ENCODE measurements around the gene SLC12A8.

SLC12A8 gene

DNA sequence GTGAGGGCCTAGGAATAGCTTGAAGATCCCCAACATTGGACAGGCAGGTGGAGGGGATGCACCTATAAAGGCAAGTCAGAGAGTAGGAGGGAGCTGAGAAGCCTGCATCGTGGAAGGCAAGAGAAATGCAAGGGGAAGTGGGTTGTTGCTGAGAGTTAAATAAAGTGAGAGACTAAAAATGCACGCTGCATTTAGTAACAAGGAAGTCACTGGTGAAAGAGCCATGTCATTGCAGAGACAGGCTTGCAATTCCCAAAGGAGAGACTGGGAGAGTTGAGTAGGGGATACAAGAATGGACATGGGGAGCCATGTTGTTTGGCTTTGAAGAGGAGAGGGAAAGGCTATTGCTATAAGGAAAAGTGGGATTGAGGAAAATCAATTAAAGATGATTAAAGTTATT is 79.7 kb downstream of the SLC12A8 start:
- no peak for DNase-seq (ENCODE audit: low spot score)
- in situ Hi-C loops (cut with MboI; ENCODE audit: low sequenced_read_pairs, unreplicated experiment), result no loop called here
- TF ChIP-seq, protein P1, sequence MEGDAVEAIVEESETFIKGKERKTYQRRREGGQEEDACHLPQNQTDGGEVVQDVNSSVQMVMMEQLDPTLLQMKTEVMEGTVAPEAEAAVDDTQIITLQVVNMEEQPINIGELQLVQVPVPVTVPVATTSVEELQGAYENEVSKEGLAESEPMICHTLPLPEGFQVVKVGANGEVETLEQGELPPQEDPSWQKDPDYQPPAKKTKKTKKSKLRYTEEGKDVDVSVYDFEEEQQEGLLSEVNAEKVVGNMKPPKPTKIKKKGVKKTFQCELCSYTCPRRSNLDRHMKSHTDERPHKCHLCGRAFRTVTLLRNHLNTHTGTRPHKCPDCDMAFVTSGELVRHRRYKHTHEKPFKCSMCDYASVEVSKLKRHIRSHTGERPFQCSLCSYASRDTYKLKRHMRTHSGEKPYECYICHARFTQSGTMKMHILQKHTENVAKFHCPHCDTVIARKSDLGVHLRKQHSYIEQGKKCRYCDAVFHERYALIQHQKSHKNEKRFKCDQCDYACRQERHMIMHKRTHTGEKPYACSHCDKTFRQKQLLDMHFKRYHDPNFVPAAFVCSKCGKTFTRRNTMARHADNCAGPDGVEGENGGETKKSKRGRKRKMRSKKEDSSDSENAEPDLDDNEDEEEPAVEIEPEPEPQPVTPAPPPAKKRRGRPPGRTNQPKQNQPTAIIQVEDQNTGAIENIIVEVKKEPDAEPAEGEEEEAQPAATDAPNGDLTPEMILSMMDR (IDR thresholded peaks at IDR 0.05; ENCODE audit: borderline replicate concordance, control extremely low read depth, extremely low read depth, insufficient read depth, missing control alignments), result no peak

DNA sequence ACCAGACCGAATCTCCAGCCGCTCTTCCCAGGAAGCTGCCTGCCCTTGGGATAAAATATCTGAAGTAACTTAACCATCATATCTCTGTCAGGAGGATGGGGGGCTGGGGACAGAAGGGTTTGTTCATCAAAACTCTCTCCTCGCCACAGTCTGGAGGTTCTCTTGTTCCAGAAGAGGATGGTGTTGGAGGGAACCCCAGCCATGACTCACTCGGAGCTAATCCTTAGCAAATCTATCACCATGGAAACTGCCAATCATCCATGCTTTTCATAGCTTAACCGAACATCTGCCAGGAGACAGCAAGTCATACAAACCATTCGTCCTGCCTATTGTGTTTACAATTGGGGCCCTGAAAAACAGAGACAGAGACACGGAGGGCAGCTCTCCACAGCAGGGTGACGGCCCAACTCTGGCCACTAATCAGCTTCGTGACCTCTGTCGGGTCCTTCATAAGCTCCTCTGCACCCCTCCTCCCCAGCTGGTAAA is 83.0 kb downstream of the SLC12A8 start:
- DNase-seq (ENCODE audit: low spot score), result no peak

DNA sequence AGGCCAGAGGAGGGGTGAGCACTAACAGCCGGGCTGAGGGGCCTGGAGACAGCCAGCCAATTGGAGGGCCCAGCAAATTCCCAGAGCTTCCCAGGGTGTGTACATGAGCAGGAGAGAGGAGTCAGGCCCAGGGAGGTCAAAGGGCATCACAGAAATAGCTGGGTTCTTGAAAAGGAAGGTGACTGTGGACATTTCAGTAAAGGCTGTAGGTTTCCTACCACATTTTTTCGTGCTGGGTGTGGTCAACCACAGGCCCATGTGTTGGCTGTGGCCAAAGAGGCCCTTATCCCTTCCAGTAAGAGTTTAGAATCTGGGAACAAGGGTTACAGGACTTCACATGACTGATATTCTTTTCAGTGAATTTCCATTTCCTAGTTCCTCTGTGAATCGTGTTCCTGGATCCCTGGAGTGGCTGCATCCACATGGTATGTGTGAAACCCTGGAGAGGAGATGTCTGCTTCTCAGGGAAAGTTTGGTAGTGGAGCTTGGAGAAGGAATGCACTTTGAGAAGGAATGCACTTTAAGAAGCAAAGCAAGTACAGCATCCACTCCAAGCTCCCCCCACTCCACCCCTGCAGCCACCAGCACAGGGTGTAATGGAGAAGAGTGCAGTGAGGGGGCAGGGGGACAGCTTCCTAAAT is 83.6 kb downstream of the SLC12A8 start:
- in situ Hi-C loops (cut with MboI; ENCODE audit: low sequenced_read_pairs, unreplicated experiment), result no loop called here
- TF ChIP-seq, protein P1 (IDR thresholded peaks at IDR 0.05; ENCODE audit: borderline replicate concordance, control extremely low read depth, extremely low read depth, insufficient read depth, missing control alignments), result no peak
- no peak for DNase-seq (ENCODE audit: low spot score)

More for the DNA sequence above, 83.0 kb downstream of the SLC12A8 start:
- TF ChIP-seq, protein P1 (IDR thresholded peaks at IDR 0.05; ENCODE audit: borderline replicate concordance, control extremely low read depth, extremely low read depth, insufficient read depth, missing control alignments), result no peak
- in situ Hi-C loops (cut with MboI; ENCODE audit: low sequenced_read_pairs, unreplicated experiment), result no loop called here

DNA sequence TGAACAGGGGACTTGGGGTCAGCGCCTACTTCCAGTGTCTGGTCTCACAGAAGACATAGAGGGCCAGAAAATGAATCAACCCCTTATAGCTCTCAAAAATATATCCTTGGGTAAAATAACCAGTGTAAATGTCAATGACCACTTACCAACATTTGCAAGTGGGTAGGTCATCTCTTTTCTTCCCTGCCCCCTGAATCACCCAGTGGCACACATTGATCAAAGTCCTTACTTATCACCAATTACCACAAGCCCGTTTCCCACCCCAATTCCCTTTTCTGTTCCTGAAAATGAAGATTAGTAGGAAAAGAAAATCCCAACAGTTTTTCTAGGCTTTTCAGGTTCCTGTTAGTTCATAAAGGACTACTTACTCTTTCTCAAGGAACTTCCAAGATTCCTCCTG is 86.2 kb downstream of the SLC12A8 start:
- TF ChIP-seq, protein P1 (IDR thresholded peaks at IDR 0.05; ENCODE audit: borderline replicate concordance, control extremely low read depth, extremely low read depth, insufficient read depth, missing control alignments), result no peak
- in situ Hi-C loops (cut with MboI; ENCODE audit: low sequenced_read_pairs, unreplicated experiment), result no loop called here
- DNase-seq (ENCODE audit: low spot score), result no peak

DNA sequence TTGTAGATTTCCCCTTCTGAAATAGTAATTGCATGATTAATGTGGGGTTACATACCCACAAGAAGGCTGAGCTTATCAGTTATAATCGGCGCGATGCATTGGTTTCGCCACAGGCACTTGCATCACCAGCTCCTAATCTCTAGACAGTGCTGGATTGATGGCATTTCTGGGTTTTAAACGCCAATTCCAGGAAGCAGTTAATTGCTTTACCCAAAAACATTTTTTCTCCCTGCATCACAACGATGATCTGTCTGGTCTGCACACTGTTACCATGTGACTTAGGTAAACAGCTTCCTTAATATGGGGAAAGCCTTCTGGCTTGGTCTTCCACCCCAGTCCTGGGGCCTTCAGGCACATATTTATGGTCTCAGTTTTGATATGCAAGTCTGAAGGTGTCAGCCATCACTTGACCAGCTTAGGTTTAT is 86.7 kb downstream of the SLC12A8 start:
- TF ChIP-seq, protein P1 (IDR thresholded peaks at IDR 0.05; ENCODE audit: borderline replicate concordance, control extremely low read depth, extremely low read depth, insufficient read depth, missing control alignments), result no peak
- no peak for DNase-seq (ENCODE audit: low spot score)
- in situ Hi-C loops (cut with MboI; ENCODE audit: low sequenced_read_pairs, unreplicated experiment), result no loop called here

DNA sequence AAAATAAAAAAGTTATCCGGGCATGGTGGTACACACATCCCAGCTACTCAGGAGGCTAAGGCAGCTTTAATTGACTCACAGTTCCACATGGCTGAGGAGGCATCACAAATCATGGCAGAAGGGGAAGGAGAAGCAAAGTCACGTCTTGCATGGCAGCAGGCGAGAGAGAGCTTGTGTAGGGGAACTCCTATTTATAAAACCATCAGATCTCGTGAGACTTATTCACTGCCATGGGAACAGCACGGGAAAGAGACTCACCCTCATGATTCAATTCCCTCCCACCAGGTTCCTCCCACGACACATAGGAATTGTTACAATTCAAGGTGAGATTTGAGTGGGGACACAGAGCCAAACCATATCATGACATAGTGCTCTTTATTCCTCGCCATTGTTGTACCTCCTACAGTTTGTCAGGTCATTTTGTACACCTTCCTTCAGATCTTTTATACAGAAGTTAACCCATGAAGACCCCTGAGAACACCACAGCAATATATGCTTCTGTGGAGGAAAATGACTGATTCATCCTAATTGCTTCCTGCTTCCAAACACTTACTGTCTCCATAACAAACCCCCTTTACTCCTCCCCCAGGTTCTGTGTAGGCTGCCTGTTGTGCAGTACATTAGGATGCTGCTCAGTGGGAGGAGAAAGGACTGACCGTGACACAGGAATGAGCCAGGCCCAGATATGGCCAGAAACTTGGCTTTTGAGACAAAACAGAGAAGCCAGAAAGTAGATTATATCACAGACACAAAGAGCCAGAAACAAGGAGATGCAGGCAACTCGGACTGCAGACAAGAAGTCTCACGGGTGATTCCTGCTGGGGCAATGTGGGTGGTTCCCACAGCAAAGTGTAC is 88.9 kb downstream of the SLC12A8 start:
- in situ Hi-C loops (cut with MboI; ENCODE audit: low sequenced_read_pairs, unreplicated experiment), result no loop called here
- TF ChIP-seq, protein P1 (IDR thresholded peaks at IDR 0.05; ENCODE audit: borderline replicate concordance, control extremely low read depth, extremely low read depth, insufficient read depth, missing control alignments), result no peak
- no peak for DNase-seq (ENCODE audit: low spot score)
